Activated CD8-positive, alpha-beta T cell treated with anti-CD3 and anti-CD28 coated beads for 36 hours (primary cell): ENCODE measurements around the gene AHI1. TPM values are rescaled to one million over a fixed set of nuclear protein-coding genes. Genes with fewer than 3 reads are reported as not detected.

Experiments used
- ATAC-seq: fragments of 200-7000 bp; cut with Tn5 transposase; one replicate; pipeline ENCODE4 v1.10.0; 2021; ENCODE audit warnings: mild to moderate bottlenecking, moderate library complexity
- CTCF ChIA-PET: fragments of 350-600 bp; sonication (Branson Sonifier 250); formaldehyde crosslinking; loops from one replicate; lab custom pipeline; 2021; ENCODE audit warnings: antibody characterized with exemption; lab: Charles Lee
- POLR2A ChIA-PET: fragments of 350-600 bp; sonication (Branson Sonifier 250); formaldehyde crosslinking; loops from one replicate; lab custom pipeline; 2021; ENCODE audit warnings: antibody characterized with exemption; lab: Charles Lee
- DNase-seq: peaks from one replicate; pipeline ENCODE4 v3.0.0-alpha.2; 2020
- H3K27ac Mint-ChIP-seq: one replicate; pipeline ENCODE4 v1.8.0; 2021; ENCODE audit warnings: mild to moderate bottlenecking, mixed read lengths
- H3K27me3 Mint-ChIP-seq: one replicate; pipeline ENCODE4 v1.8.0; 2021; ENCODE audit warnings: mixed read lengths
- H3K36me3 Mint-ChIP-seq: one replicate; pipeline ENCODE4 v1.8.0; 2021; ENCODE audit warnings: low read depth, mixed read lengths
- H3K4me1 Mint-ChIP-seq: one replicate; pipeline ENCODE4 v1.8.0; 2021; ENCODE audit warnings: low read depth, mixed read lengths
- H3K4me3 Mint-ChIP-seq: one replicate; pipeline ENCODE4 v1.8.0; 2021; ENCODE audit warnings: mild to moderate bottlenecking, moderate library complexity, mixed read lengths
- H3K9me3 Mint-ChIP-seq: one replicate; pipeline ENCODE4 v1.8.0; 2021; ENCODE audit warnings: mixed read lengths
- CTCF ChIP-seq: fragments of 200-600 bp; IDR thresholded peaks from one replicate; pipeline ENCODE4 v1.8.0; 2022; ENCODE audit warnings: antibody characterized with exemption, mild to moderate bottlenecking
- intact Hi-C: fragments of 100-400 bp; cut with micrococcal nuclease; formaldehyde crosslinking; loops from one replicate; pipeline ENCODE4 v1.10.0; 2022
- total RNA-seq, 2 experiments: library from RNA; stranded (reverse); gene quantifications; one replicate each; pipeline ENCODE4 v1.2.3, GENCODE V29; 2021

The AHI1 gene
- total RNA-seq, 2 experiments from 2014 or later, result 32.1 to 33.3 TPM

- TF ChIP-seq CTCF, result no peak
- H3K27ac Mint-ChIP-seq, result no peak overlapping the region
- DNase-seq (no peak), ATAC-seq (no peak)
- no peaks in the 10 kb centered on the region for H3K36me3 Mint-ChIP-seq
- H3K27me3 Mint-ChIP-seq, result no peaks in the 10 kb centered on the region
- peaks cover 11% of the 10 kb centered on the region for H3K4me1 Mint-ChIP-seq
- ChIA-PET POLR2A (no interaction called here), CTCF (interaction anchor here (1.0 kb wide), 1 partner anchor 12 kb away, joined by 5 read pairs; no protein-coding TSS in a partner anchor)
- intact Hi-C loops, result no loop called here
- H3K4me3 Mint-ChIP-seq, result no peak overlapping the region
- no peaks in the 10 kb centered on the region for H3K9me3 Mint-ChIP-seq
Observed at GRCh38 chr6:135531954-135532490, 34.5 kb upstream of the AHI1 start.

DNA sequence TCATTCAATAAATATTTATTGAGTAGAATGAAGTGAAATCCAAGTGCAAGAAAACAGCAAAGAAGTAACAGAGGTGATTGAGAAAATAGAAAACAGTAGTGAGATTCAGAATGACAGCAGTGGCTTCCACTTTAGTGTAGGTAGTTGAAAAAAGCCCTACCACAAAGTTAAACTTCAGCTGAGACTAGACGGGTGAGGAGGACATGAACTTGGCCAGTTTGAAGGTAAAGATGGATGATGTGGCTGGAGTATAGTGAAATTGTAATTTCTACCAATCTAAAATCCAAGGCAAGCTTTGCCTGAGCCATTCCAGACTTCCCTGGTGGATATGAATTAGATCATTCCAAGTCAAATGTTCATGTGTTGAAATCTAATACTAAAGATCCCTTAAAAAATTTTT lies 32.6 kb upstream of the AHI1 start:
- Mint-ChIP-seq H3K27me3 (no peaks in the 10 kb centered on the region), H3K36me3 (no peaks in the 10 kb centered on the region), H3K4me1 (no peaks in the 10 kb centered on the region), H3K9me3 (no peaks in the 10 kb centered on the region), H3K27ac (no peak overlapping the region), H3K4me3 (no peak overlapping the region)
- POLR2A ChIA-PET, result no interaction called here
- DNase-seq, result no peak
- no peak for TF ChIP-seq CTCF
- CTCF ChIA-PET, result interaction anchor here (1.6 kb wide), 1 partner anchor 24 kb away, joined by 3 read pairs; no protein-coding TSS in a partner anchor
- no peak for ATAC-seq
- intact Hi-C loops, result no loop called here

- Mint-ChIP-seq H3K36me3 (no peaks in the 10 kb centered on the region), H3K4me3 (no peak overlapping the region), H3K4me1 (no peaks in the 10 kb centered on the region), H3K27ac (no peak overlapping the region), H3K27me3 (no peaks in the 10 kb centered on the region), H3K9me3 (no peaks in the 10 kb centered on the region)
- intact Hi-C loops, result no loop called here
- CTCF ChIA-PET, result interaction anchor here (1.5 kb wide), 1 partner anchor 21 kb away, joined by 3 read pairs; no protein-coding TSS in a partner anchor
- POLR2A ChIA-PET, result no interaction called here
- no peak for TF ChIP-seq CTCF
- ATAC-seq (no peak), DNase-seq (no peak)
Observed at GRCh38 chr6:135527960-135528249, 30.4 kb upstream of the AHI1 start.

- no peak overlapping the region for H3K4me3 Mint-ChIP-seq
- H3K36me3 Mint-ChIP-seq, result no peaks in the 10 kb centered on the region
- no peak overlapping the region for H3K27ac Mint-ChIP-seq
- no peaks in the 10 kb centered on the region for H3K27me3 Mint-ChIP-seq
- TF ChIP-seq CTCF, result no peak
- DNase-seq (no peak), ATAC-seq (no peak)
- no peaks in the 10 kb centered on the region for H3K9me3 Mint-ChIP-seq
- ChIA-PET CTCF (interaction anchor here (1.5 to 2.1 kb wide), 2 partner anchors 20 to 382 kb away, joined by 3 to 5 read pairs; no protein-coding TSS in a partner anchor), POLR2A (no interaction called here)
- H3K4me1 Mint-ChIP-seq, result no peaks in the 10 kb centered on the region
- intact Hi-C loops, result no loop called here
Observed at GRCh38 chr6:135527116-135527959, 29.8 kb upstream of the AHI1 start.

- no peaks in the 10 kb centered on the region for H3K9me3 Mint-ChIP-seq
- H3K36me3 Mint-ChIP-seq, result no peaks in the 10 kb centered on the region
- ATAC-seq (no peak), DNase-seq (no peak)
- H3K27ac Mint-ChIP-seq, result no peak overlapping the region
- no peak overlapping the region for H3K4me3 Mint-ChIP-seq
- POLR2A ChIA-PET, result interaction anchor here (1.0 kb wide), 1 partner anchor 298 kb away, joined by 3 read pairs; no protein-coding TSS in a partner anchor
- CTCF ChIA-PET, result interaction anchor here (2.1 kb wide), 1 partner anchor 384 kb away, joined by 5 read pairs; no protein-coding TSS in a partner anchor
- H3K27me3 Mint-ChIP-seq, result no peaks in the 10 kb centered on the region
- intact Hi-C loops, result no loop called here
- TF ChIP-seq CTCF, result no peak
- H3K4me1 Mint-ChIP-seq, result no peaks in the 10 kb centered on the region
Observed at GRCh38 chr6:135525594-135525993, 28.1 kb upstream of the AHI1 start.
